Gastroesophageal sphincter (tissue), 3 donors: Measurements from ENCODE around the gene HIVEP2.

ENCODE experiments used
- POLR2A ChIP-seq, 2 donors: fragments of 450-650 bp; IDR thresholded peaks; one replicate each; pipeline ENCODE4 v1.6.1; 2017; ENCODE audit warnings: antibody characterized with exemption in 2 of 2, mild to moderate bottlenecking in 2 of 2, moderate library complexity in 1 of 2
- TF ChIP-seq, protein P1 (sequence below), 4 experiments: fragments of 200-600 bp in 2 of 4; fragments of 450-650 bp in 2 of 4; sonication (generic) in 1 of 4; IDR thresholded peaks; one replicate each; pipeline ENCODE4 v1.5.1; 2017 to 2019; ENCODE audit warnings: antibody characterized with exemption in 4 of 4, mild to moderate bottlenecking in 2 of 4, moderate library complexity in 2 of 4

GRCh38 chr6:142802124-142802523 is 142.9 kb downstream of the HIVEP2 start:
- TF ChIP-seq POLR2A (IDR thresholded peaks at IDR 0.05), result no peak
- TF ChIP-seq, protein P1, sequence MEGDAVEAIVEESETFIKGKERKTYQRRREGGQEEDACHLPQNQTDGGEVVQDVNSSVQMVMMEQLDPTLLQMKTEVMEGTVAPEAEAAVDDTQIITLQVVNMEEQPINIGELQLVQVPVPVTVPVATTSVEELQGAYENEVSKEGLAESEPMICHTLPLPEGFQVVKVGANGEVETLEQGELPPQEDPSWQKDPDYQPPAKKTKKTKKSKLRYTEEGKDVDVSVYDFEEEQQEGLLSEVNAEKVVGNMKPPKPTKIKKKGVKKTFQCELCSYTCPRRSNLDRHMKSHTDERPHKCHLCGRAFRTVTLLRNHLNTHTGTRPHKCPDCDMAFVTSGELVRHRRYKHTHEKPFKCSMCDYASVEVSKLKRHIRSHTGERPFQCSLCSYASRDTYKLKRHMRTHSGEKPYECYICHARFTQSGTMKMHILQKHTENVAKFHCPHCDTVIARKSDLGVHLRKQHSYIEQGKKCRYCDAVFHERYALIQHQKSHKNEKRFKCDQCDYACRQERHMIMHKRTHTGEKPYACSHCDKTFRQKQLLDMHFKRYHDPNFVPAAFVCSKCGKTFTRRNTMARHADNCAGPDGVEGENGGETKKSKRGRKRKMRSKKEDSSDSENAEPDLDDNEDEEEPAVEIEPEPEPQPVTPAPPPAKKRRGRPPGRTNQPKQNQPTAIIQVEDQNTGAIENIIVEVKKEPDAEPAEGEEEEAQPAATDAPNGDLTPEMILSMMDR (IDR thresholded peaks at IDR 0.05), result no peak
